HCT116 (cell line): Measurements from ENCODE around the gene YOD1. TPM values are rescaled to one million over a fixed set of nuclear protein-coding genes. Genes with fewer than 3 reads are reported as not detected.

ENCODE experiments used
- ATAC-seq: fragments of 200-7000 bp; cut with Tn5 transposase; 2 replicates; pipeline ENCODE4 v1.9.1; 2020; ENCODE audit warnings: mild to moderate bottlenecking, moderate library complexity
- BruUV-seq: library from RNA; stranded (reverse); fragments of 400-500 nt; replicated peaks from 2 replicates; lab custom pipeline; 2021; lab: Mats Ljungman, UMichigan
- CTCF ChIA-PET: fragments of 300-600 bp; sonication (Branson Sonifier 250); formaldehyde crosslinking; loops from one replicate; lab custom pipeline; 2021; ENCODE audit warnings: antibody characterized with exemption; lab: Charles Lee
- POLR2A ChIA-PET: fragments of 300-600, 350-600 bp; sonication (Branson Sonifier 250); formaldehyde crosslinking; loops from one replicate; lab custom pipeline; 2021; ENCODE audit warnings: antibody characterized with exemption; lab: Charles Lee
- RAD21 ChIA-PET, 2 experiments: fragments of 300-600 bp; sonication (Branson Sonifier 250); formaldehyde crosslinking; loops; one replicate each; lab custom pipeline; 2023; ENCODE audit warnings: low total read pairs in 2 of 2; ENCODE audit not compliant: uncharacterized antibody in 2 of 2, unreplicated experiment in 2 of 2, low non-redundant PET in 1 of 2; lab: Charles Lee
- DNase-seq: peaks from one replicate; pipeline ENCODE4 v3.0.0-alpha.2; 2010; ENCODE audit warnings: low read depth, low spot score
- H2AFZ ChIP-seq: fragments of 200-600 bp; shearing (Covaris generic), sonication (generic); 2 replicates; pipeline ENCODE4 v1.6.1; 2017; ENCODE audit warnings: low read depth, mixed run types, mixed read lengths, antibody characterized with exemption, low read length; ENCODE audit not compliant: poor library complexity, severe bottlenecking
- H3K27ac ChIP-seq: 2 replicates; pipeline ENCODE4 v1.5.1; 2012; ENCODE audit warnings: low read depth, low read length
- H3K27me3 ChIP-seq: fragments of 200-600 bp; sonication (generic); 2 replicates; pipeline ENCODE4 v1.6.1; 2016; ENCODE audit warnings: mixed run types, low read length, mixed read lengths; ENCODE audit not compliant: insufficient read depth
- H3K36me3 ChIP-seq, 2 experiments: fragments of 200-500 bp in 1 of 2; fragments of 200-600 bp in 1 of 2; sonication (Bioruptor generic) in 1 of 2; sonication (generic) in 1 of 2; 2 replicates each; pipeline versions ENCODE4 v1.5.1 to v1.6.1; 2014 to 2016; ENCODE audit warnings: low read length in 2 of 2, inconsistent platforms in 1 of 2, mixed read lengths in 1 of 2, mixed run types in 1 of 2; ENCODE audit not compliant: insufficient read depth in 2 of 2, control insufficient read depth in 1 of 2
- H3K4me1 ChIP-seq, 2 experiments: fragments of 200-600 bp in 1 of 2; sonication (generic) in 1 of 2; 2 replicates each; pipeline versions ENCODE4 v1.5.1 to v1.6.1; 2012 to 2017; ENCODE audit warnings: low read length in 2 of 2, inconsistent platforms in 1 of 2, mild to moderate bottlenecking in 1 of 2, mixed read lengths in 1 of 2, mixed run types in 1 of 2, moderate library complexity in 1 of 2; ENCODE audit not compliant: insufficient read depth in 2 of 2, control insufficient read depth in 1 of 2
- H3K4me2 ChIP-seq: fragments of 200-600 bp; sonication (generic); 2 replicates; pipeline ENCODE4 v1.6.1; 2017; ENCODE audit warnings: mixed run types, low read length, mixed read lengths
- H3K4me3 ChIP-seq, 2 experiments: fragments of 200-600 bp in 1 of 2; sonication (generic) in 1 of 2; replicated peaks in 1 of 2; 2 replicates each; pipeline ENCODE4 v1.5.1; 2011 to 2016; ENCODE audit warnings: low read length in 2 of 2, control low read depth in 1 of 2, low read depth in 1 of 2, mild to moderate bottlenecking in 1 of 2, mixed read lengths in 1 of 2, mixed run types in 1 of 2
- H3K79me2 ChIP-seq: fragments of 200-600 bp; sonication (generic); 2 replicates; pipeline ENCODE4 v1.6.1; 2017; ENCODE audit warnings: mild to moderate bottlenecking, mixed run types, low read length, moderate library complexity, mixed read lengths; ENCODE audit not compliant: insufficient read depth
- H3K9ac ChIP-seq: fragments of 200-600 bp; sonication (generic); 2 replicates; pipeline ENCODE4 v1.6.1; 2016; ENCODE audit warnings: low read length, mixed read lengths
- H3K9me2 ChIP-seq: fragments of 200-600 bp; sonication (generic), shearing (Covaris generic); 2 replicates; pipeline ENCODE4 v1.6.1; 2017; ENCODE audit warnings: mixed run types, mild to moderate bottlenecking, moderate library complexity; ENCODE audit not compliant: insufficient read depth
- H3K9me3 ChIP-seq, 2 experiments: fragments of 200-500 bp in 1 of 2; fragments of 200-600 bp in 1 of 2; sonication (Bioruptor generic) in 1 of 2; sonication (generic) in 1 of 2; 2 replicates each; pipeline ENCODE4 v1.6.1; 2014 to 2017; ENCODE audit warnings: low read length in 2 of 2, mixed read lengths in 2 of 2, inconsistent platforms in 1 of 2, low read depth in 1 of 2, mild to moderate bottlenecking in 1 of 2, mixed run types in 1 of 2, moderate library complexity in 1 of 2; ENCODE audit not compliant: control insufficient read depth in 1 of 2, insufficient read depth in 1 of 2
- H4K20me1 ChIP-seq: fragments of 200-600 bp; sonication (generic), shearing (Covaris generic); 2 replicates; pipeline ENCODE4 v1.6.1; 2017; ENCODE audit warnings: mixed run types, mild to moderate bottlenecking, moderate library complexity; ENCODE audit not compliant: insufficient read depth
- EZH2phosphoT487 ChIP-seq: fragments of 200-600 bp; IDR thresholded peaks from 2 replicates; pipeline ENCODE4 v1.6.1; 2018; ENCODE audit warnings: antibody characterized with exemption, borderline replicate concordance
- SRF ChIP-seq: IDR thresholded peaks from 2 replicates; pipeline ENCODE4 v1.6.1; 2012; ENCODE audit warnings: low read depth
- ZBTB33 ChIP-seq: IDR thresholded peaks from 2 replicates; pipeline ENCODE4 v1.6.1; 2011; ENCODE audit warnings: mild to moderate bottlenecking, low read length, moderate library complexity; ENCODE audit not compliant: insufficient replicate concordance; ENCODE audit errors: extremely low read depth
- ZFX ChIP-seq: fragments of 450-650 bp; IDR thresholded peaks from 2 replicates; pipeline ENCODE4 v1.6.1; 2017
- intact Hi-C: fragments of 100-400 bp; cut with micrococcal nuclease; formaldehyde crosslinking; loops from 2 replicates; pipeline ENCODE4 v1.10.0; 2022
- total RNA-seq: library from RNA; stranded (reverse); gene quantifications from one replicate; pipeline ENCODE4 v1.2.1, GENCODE V29; 2021; ENCODE audit not compliant: unreplicated experiment

Gene YOD1
- total RNA-seq, 1 experiment from 2014 or later = 13.6 TPM

DNA sequence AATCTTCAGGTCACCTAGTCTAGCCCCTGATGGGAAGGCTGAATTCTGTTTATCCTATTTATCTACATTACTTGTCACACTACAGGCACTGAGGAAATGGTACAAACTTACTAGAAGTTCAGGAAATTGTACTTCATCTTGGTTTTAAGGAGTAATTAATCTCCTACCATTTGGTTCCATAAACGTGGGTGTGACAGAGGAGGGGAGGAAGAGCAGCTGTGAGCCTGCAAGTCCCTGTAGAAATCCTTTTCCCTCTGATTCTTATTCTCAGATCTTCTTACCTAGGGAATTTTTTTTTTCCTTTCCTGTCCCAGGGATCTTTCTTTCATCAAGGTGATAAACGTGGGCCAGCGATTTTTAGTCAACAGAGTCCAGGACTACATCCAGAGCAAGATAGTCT is 16.2 kb upstream of the YOD1 start:
- DNase-seq = no peak
- Histone ChIP-seq H3K36me3 (peaks cover 3 to 12% of the 10 kb centered on the region in 2 experiments; a peak in 1 of 4 replicates), H3K9me2 (no peaks in the 10 kb centered on the region), H3K9ac (no peak overlapping the region), H3K9me3 (no peaks in the 10 kb centered on the region), H3K4me1 (no peaks in the 10 kb centered on the region), H3K4me2 (no peak overlapping the region), H3K27me3 (no peaks in the 10 kb centered on the region), H3K79me2 (no peaks in the 10 kb centered on the region), H3K4me3 (no peak overlapping the region), H4K20me1 (no peaks in the 10 kb centered on the region), H3K27ac (no peak overlapping the region), H2AFZ (no peak overlapping the region)
- ATAC-seq = no peak
- TF ChIP-seq ZBTB33 = no peak
- no peak for TF ChIP-seq EZH2phosphoT487
- intact Hi-C loops = no loop called here
- RAD21 ChIA-PET = no interaction called here
- POLR2A ChIA-PET = no interaction called here
- no TSS peak for BruUV-seq
- CTCF ChIA-PET = no interaction called here

GRCh38 chr1:207064561-207064960 is 13.6 kb upstream of the YOD1 start:
- no peak for DNase-seq
- no peaks in the 10 kb centered on the region for H3K9me3 ChIP-seq
- H3K27me3 ChIP-seq = no peaks in the 10 kb centered on the region
- POLR2A ChIA-PET = no interaction called here
- H4K20me1 ChIP-seq = no peaks in the 10 kb centered on the region
- intact Hi-C loops = no loop called here
- no peak overlapping the region for H3K27ac ChIP-seq
- H3K79me2 ChIP-seq = no peaks in the 10 kb centered on the region
- RAD21 ChIA-PET = no interaction called here
- ATAC-seq = no peak
- peaks cover 3 to 19% of the 10 kb centered on the region in 2 experiments; a peak in 2 of 4 replicates for H3K36me3 ChIP-seq
- H2AFZ ChIP-seq = no peak overlapping the region
- no peaks in the 10 kb centered on the region for H3K4me1 ChIP-seq
- H3K9ac ChIP-seq = no peak overlapping the region
- H3K4me2 ChIP-seq = no peak overlapping the region
- CTCF ChIA-PET = no interaction called here
- H3K9me2 ChIP-seq = no peaks in the 10 kb centered on the region
- no peak overlapping the region for H3K4me3 ChIP-seq
- TF ChIP-seq ZFX (no peak), SRF (no peak)
- BruUV-seq = no TSS peak
